ENCODE measurements around the gene CFLAR.

CFLAR gene

GRCh38 chr2:201195331-201195730 lies 79.4 kb downstream of the CFLAR start:
- no peak for ATAC-seq
- no peak for TF ChIP-seq CSRNP3 (CRISPR knock-in tag; IDR thresholded peaks at IDR 0.05)

GRCh38 chr2:201196003-201196402 lies 80.0 kb downstream of the CFLAR start:
- ATAC-seq: no peak
- TF ChIP-seq CSRNP3 (CRISPR knock-in tag; IDR thresholded peaks at IDR 0.05) (no peak), POU6F1 (CRISPR knock-in tag; IDR thresholded peaks at IDR 0.05; ENCODE audit: borderline replicate concordance, low read depth) (no peak), TOX (CRISPR knock-in tag; IDR thresholded peaks at IDR 0.05; ENCODE audit: borderline replicate concordance) (no peak), RARB (CRISPR knock-in tag; IDR thresholded peaks at IDR 0.05) (no peak), TSHZ2 (CRISPR knock-in tag; IDR thresholded peaks at IDR 0.05) (no peak), ZC3H10 (CRISPR knock-in tag; IDR thresholded peaks at IDR 0.05) (no peak), GLIS3 (CRISPR knock-in tag; IDR thresholded peaks at IDR 0.05) (no peak), CSDC2 (CRISPR knock-in tag; IDR thresholded peaks at IDR 0.05) (no peak), CREB5 (CRISPR knock-in tag; IDR thresholded peaks at IDR 0.05; ENCODE audit: low read depth) (no peak), ZNF70 (CRISPR knock-in tag; IDR thresholded peaks at IDR 0.05) (no peak), PATZ1 (CRISPR knock-in tag; IDR thresholded peaks at IDR 0.05; ENCODE audit: borderline replicate concordance) (no peak), ESRRG (CRISPR knock-in tag; IDR thresholded peaks at IDR 0.05) (no peak), ZNF8 (CRISPR knock-in tag; IDR thresholded peaks at IDR 0.05) (no peak), ZNF565 (CRISPR knock-in tag; conservative IDR thresholded peaks at IDR 0.05; ENCODE audit: low read depth) (no peak), BACH2 (CRISPR knock-in tag; IDR thresholded peaks at IDR 0.05; ENCODE audit: borderline replicate concordance) (no peak)

GRCh38 chr2:201196803-201197202 lies 80.8 kb downstream of the CFLAR start:
- TF ChIP-seq GLIS3 (CRISPR knock-in tag; IDR thresholded peaks at IDR 0.05) (no peak), TCF4 (CRISPR knock-in tag; IDR thresholded peaks at IDR 0.05; ENCODE audit: borderline replicate concordance) (no peak), ZNF8 (CRISPR knock-in tag; IDR thresholded peaks at IDR 0.05) (no peak), CSDC2 (CRISPR knock-in tag; IDR thresholded peaks at IDR 0.05) (no peak), PATZ1 (CRISPR knock-in tag; IDR thresholded peaks at IDR 0.05; ENCODE audit: borderline replicate concordance) (no peak), ZNF565 (CRISPR knock-in tag; conservative IDR thresholded peaks at IDR 0.05; ENCODE audit: low read depth) (no peak), ZFP3 (CRISPR knock-in tag; IDR thresholded peaks at IDR 0.05) (no peak), BACH2 (CRISPR knock-in tag; IDR thresholded peaks at IDR 0.05; ENCODE audit: borderline replicate concordance) (no peak), SNAI2 (CRISPR knock-in tag; IDR thresholded peaks at IDR 0.05) (no peak)
- no peak for ATAC-seq
